Type B pancreatic cell (in vitro differentiated cells): ENCODE measurements around the gene TNRC6B. TPM values are rescaled to one million over a fixed set of nuclear protein-coding genes. Genes with fewer than 3 reads are reported as not detected.
"Not testable (repeated sequence)": the region's sequence is repeated elsewhere in the genome, so short reads cannot be mapped to it uniquely, and the experiment has no call there.

Experiments
- DNase-seq: peaks from one replicate; pipeline ENCODE4 v3.0.0; 2021; ENCODE audit warnings: mixed read lengths; ENCODE audit not compliant: unreplicated experiment; ENCODE audit errors: extremely low spot score
- H3K27ac Mint-ChIP-seq: 2 replicates; pipeline ENCODE4 v1.8.0; 2021; ENCODE audit warnings: mild to moderate bottlenecking, mixed read lengths
- H3K27me3 Mint-ChIP-seq: 2 replicates; pipeline ENCODE4 v1.8.0; 2021; ENCODE audit warnings: mixed read lengths
- H3K36me3 Mint-ChIP-seq: 2 replicates; pipeline ENCODE4 v1.8.0; 2021; ENCODE audit warnings: mixed read lengths
- H3K4me1 Mint-ChIP-seq: one replicate; pipeline ENCODE4 v1.8.0; 2021; ENCODE audit warnings: mixed read lengths; ENCODE audit not compliant: unreplicated experiment
- H3K4me3 Mint-ChIP-seq: 2 replicates; pipeline ENCODE4 v1.8.0; 2021; ENCODE audit warnings: mild to moderate bottlenecking, mixed read lengths
- H3K9me3 Mint-ChIP-seq: 2 replicates; pipeline ENCODE4 v1.8.0; 2021; ENCODE audit warnings: mixed read lengths
- total RNA-seq: library from RNA; stranded (reverse); gene quantifications from 2 replicates; pipeline ENCODE4 v1.2.1, GENCODE V29; 2021; ENCODE audit warnings: low replicate concordance
- TF ChIP-seq, protein P1 (sequence below): fragments of 200-600 bp; sonication (generic); conservative IDR thresholded peaks from 2 replicates; pipeline ENCODE4 v1.5.0; 2021; ENCODE audit warnings: antibody characterized with exemption, mild to moderate bottlenecking

The TNRC6B gene
- total RNA-seq, 1 donor from 2014 or later: 50.7 TPM

DNA sequence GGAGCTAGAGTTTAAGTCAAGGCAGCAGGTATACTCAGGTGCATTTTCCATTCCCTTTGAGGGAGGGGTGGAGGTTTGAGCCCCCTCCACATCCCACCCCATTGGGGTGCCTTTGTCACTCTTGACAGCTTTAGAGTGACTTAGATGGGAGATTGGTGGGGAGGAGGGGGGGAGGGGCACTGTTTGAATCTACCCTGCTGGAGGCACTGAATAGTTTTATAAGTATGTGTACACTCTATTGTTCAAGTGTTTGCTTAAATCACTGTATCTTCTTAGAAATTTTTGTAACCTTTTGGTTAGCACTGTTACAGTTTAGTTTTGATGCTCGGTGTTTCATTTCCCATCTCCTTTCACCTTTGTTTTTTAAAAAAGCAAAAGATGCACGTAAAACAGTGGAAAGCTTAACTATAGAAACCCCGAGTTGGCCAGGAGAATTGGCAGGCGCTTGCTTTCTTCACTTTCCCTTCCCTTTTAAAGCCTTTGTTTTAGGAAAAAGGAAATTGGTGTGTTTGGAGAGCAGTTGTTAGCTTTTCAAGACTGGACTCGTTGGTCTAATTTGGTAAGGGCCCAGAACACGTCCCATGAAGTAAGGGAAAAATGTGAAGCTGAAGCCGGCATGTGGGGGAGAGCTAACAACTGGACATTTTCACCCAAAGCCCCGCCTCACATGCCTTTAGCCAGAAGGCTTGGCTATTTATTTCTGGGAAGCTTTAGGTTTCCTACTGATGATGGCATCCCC is 42.8 kb downstream of the TNRC6B start:
- Mint-ChIP-seq H3K4me1 (peaks cover 47% of the 10 kb centered on the region), H3K4me3 (peak overlapping the region; percentile 15), H3K36me3 (peaks cover 34% of the 10 kb centered on the region), H3K9me3 (no peaks in the 10 kb centered on the region), H3K27me3 (no peaks in the 10 kb centered on the region), H3K27ac (peak overlapping the region; percentile 51)
- TF ChIP-seq, protein P1, sequence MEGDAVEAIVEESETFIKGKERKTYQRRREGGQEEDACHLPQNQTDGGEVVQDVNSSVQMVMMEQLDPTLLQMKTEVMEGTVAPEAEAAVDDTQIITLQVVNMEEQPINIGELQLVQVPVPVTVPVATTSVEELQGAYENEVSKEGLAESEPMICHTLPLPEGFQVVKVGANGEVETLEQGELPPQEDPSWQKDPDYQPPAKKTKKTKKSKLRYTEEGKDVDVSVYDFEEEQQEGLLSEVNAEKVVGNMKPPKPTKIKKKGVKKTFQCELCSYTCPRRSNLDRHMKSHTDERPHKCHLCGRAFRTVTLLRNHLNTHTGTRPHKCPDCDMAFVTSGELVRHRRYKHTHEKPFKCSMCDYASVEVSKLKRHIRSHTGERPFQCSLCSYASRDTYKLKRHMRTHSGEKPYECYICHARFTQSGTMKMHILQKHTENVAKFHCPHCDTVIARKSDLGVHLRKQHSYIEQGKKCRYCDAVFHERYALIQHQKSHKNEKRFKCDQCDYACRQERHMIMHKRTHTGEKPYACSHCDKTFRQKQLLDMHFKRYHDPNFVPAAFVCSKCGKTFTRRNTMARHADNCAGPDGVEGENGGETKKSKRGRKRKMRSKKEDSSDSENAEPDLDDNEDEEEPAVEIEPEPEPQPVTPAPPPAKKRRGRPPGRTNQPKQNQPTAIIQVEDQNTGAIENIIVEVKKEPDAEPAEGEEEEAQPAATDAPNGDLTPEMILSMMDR: no peak
- DNase-seq: peak; percentile 6

DNA sequence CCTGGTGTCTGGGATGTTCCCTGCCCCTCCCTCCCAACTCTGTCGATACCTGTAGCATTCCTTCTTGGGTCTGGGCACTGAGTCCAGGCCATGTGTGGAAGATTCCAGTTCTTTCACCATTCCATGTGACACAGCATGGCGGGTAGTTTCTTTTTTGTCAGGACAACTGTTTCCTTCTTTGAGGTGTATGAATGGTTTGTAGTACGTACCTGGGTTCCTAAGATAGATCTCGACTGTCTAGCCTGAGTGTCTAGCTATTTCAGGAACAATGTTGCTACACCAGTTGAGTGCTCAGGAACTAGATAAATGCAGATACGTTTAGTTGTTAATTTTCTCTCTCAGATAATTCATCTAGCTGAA is 43.3 kb downstream of the TNRC6B start:
- Mint-ChIP-seq H3K9me3 (no peaks in the 10 kb centered on the region), H3K36me3 (peaks cover 29% of the 10 kb centered on the region), H3K4me3 (peak overlapping the region; percentile 31), H3K27ac (peak overlapping the region; percentile 36), H3K4me1 (peaks cover 43% of the 10 kb centered on the region), H3K27me3 (no peaks in the 10 kb centered on the region)
- no peak for DNase-seq
- TF ChIP-seq, protein P1: no peak

- not testable (repeated sequence) for H3K27me3 Mint-ChIP-seq, H3K9me3 Mint-ChIP-seq, H3K4me3 Mint-ChIP-seq, H3K27ac Mint-ChIP-seq
- Mint-ChIP-seq H3K36me3 (peaks cover 22% of the 10 kb centered on the region), H3K4me1 (peaks cover 46% of the 10 kb centered on the region)
- DNase-seq: peak; percentile 2
These were observed 45.3 kb downstream of the TNRC6B start for GRCh38 chr22:40222979-40223378.

GRCh38 chr22:40224702-40225101 is 47.0 kb downstream of the TNRC6B start:
- Mint-ChIP-seq H3K4me3 (no peak overlapping the region), H3K4me1 (peaks cover 33% of the 10 kb centered on the region), H3K27me3 (no peaks in the 10 kb centered on the region), H3K27ac (no peak overlapping the region), H3K36me3 (peaks cover 26% of the 10 kb centered on the region), H3K9me3 (no peaks in the 10 kb centered on the region)
- TF ChIP-seq, protein P1: no peak
- no peak for DNase-seq

DNA sequence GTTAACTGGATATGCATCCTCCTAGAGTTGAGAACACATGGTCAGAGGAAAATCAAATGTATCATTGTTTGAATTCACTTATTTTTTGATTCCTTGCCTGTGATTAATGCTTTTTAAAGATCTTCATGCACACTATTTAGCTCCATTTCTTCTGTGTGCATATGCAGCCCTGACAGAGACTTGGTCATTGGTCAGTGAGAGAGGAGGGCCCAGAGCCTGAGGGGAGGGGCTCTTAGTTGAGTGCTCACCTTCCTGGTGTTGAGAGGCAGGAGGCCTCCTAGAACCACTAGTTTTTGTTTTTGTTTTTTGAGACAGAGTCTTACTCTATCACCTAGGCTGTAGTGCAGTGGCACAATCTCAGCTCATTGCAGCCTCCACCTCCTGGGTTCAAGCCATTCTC is 48.9 kb downstream of the TNRC6B start:
- H3K4me3 Mint-ChIP-seq: no peak overlapping the region
- DNase-seq: peak; percentile 6
- TF ChIP-seq, protein P1: no peak
- no peaks in the 10 kb centered on the region for H3K27me3 Mint-ChIP-seq
- H3K27ac Mint-ChIP-seq: no peak overlapping the region
- no peaks in the 10 kb centered on the region for H3K9me3 Mint-ChIP-seq
- H3K4me1 Mint-ChIP-seq: peaks cover 19% of the 10 kb centered on the region
- H3K36me3 Mint-ChIP-seq: peaks cover 24% of the 10 kb centered on the region

DNA sequence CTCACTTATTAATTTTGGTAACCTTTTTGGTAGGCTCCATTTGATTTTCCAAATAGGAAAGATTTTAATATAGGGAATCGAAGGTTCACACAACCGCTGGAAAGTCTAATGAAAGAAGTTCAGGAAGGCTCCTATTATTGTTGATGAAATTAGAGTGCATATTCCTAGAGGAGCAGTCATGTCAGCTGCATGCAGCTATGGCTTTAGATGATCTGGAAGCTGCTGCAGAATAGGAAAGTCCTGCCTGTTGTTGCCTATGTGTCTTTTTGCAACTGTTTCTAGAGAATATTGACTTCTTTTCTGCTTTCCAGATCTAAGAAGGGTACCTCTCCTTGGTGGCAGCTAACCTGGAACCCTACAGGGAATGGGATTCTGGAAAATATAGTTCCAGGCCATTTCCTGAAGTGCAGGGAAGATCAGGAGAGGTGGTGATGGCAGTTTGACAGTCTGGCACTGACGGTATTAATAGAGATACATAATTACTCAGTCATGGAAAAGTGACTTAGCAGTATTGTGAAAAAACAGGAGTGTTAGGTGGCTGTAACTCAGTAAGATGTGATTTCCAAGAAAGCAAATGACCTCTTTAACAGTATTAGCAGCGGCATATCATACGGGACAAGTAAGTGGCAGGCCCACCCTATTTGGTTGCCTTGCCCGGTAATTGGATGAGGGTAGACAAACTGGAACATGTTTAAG is 54.0 kb downstream of the TNRC6B start:
- no peak overlapping the region for H3K27ac Mint-ChIP-seq
- no peak for DNase-seq
- H3K27me3 Mint-ChIP-seq: no peaks in the 10 kb centered on the region
- no peaks in the 10 kb centered on the region for H3K9me3 Mint-ChIP-seq
- TF ChIP-seq, protein P1: no peak
- H3K36me3 Mint-ChIP-seq: peaks cover 26% of the 10 kb centered on the region
- H3K4me1 Mint-ChIP-seq: peaks cover 25% of the 10 kb centered on the region
- H3K4me3 Mint-ChIP-seq: no peak overlapping the region
